K562 (cell line): ENCODE measurements around the gene PGP. TPM values are rescaled to one million over a fixed set of nuclear protein-coding genes. Genes with fewer than 3 reads are reported as not detected.

Experiments
- ATAC-seq: fragments of 200-7000 bp; cut with Tn5 transposase; 3 replicates; pipeline ENCODE4 v1.9.1; 2020; ENCODE audit warnings: moderate library complexity
- BruUV-seq: library from RNA; stranded (reverse); fragments of 400-500 nt; replicated peaks from 2 replicates; lab custom pipeline; 2021; lab: Mats Ljungman, UMichigan
- CTCF ChIA-PET: fragments of 300-600 bp; formaldehyde crosslinking; extraction: SDS; loops from one replicate; lab custom pipeline; 2021; ENCODE audit warnings: low intra/inter-chr PET ratio; lab: Yijun Ruan, JAX
- POLR2A ChIA-PET: fragments of 300-600, 350-650 bp; sonication (Branson Sonifier 250); formaldehyde crosslinking; extraction: SDS; loops from one replicate; lab custom pipeline; 2021; ENCODE audit warnings: antibody characterized with exemption, inconsistent platforms; lab: Yijun Ruan, JAX
- DNase-seq, 4 experiments: peaks; one replicate each; pipeline versions ENCODE4 v3.0.0 to v3.0.0-alpha.2; 2011 to 2018; ENCODE audit warnings: low spot score in 3 of 4, mixed read lengths in 3 of 4; ENCODE audit errors: extremely low read depth in 1 of 4
- FAIRE-seq: peaks from 2 replicates; lab custom pipeline; 2011; peaks lifted over from hg19 to GRCh38; lab: Jason Lieb, UNC
- H2AFZ ChIP-seq: 2 replicates; pipeline ENCODE4 v1.6.0; 2011; ENCODE audit warnings: low read depth, low read length, control low read depth, inconsistent platforms
- H3K27ac ChIP-seq: fragments of 200-600 bp; 3 replicates; pipeline ENCODE4 v1.8.0; 2011; ENCODE audit warnings: low read depth, mild to moderate bottlenecking, control low read depth, inconsistent platforms, low read length, moderate library complexity, mixed read lengths; ENCODE audit errors: extremely low read depth
- H3K27me3 ChIP-seq, 2 experiments: fragments of 300-600 bp in 1 of 2; 2 replicates in 1 of 2; 3 replicates in 1 of 2; pipeline versions ENCODE4 v1.6.0 to v1.8.0; 2011; ENCODE audit warnings: inconsistent platforms in 2 of 2, low read length in 2 of 2, mild to moderate bottlenecking in 1 of 2, mixed read lengths in 1 of 2, moderate library complexity in 1 of 2; ENCODE audit not compliant: control insufficient read depth in 2 of 2, insufficient read depth in 2 of 2
- H3K36me3 ChIP-seq: fragments of 300-600 bp; 3 replicates; pipeline ENCODE4 v1.8.0; 2011; ENCODE audit warnings: mild to moderate bottlenecking, low read length, inconsistent platforms; ENCODE audit not compliant: control insufficient read depth, insufficient read depth
- H3K4me1 ChIP-seq, 2 experiments: fragments of 200-600 bp in 1 of 2; replicated peaks in 1 of 2; 2 replicates in 1 of 2; 3 replicates in 1 of 2; pipeline versions ENCODE4 v1.5.1 to v1.8.0; 2011; ENCODE audit warnings: inconsistent platforms in 2 of 2, low read length in 2 of 2, mild to moderate bottlenecking in 1 of 2, mixed read lengths in 1 of 2, moderate library complexity in 1 of 2; ENCODE audit not compliant: control insufficient read depth in 2 of 2, insufficient read depth in 2 of 2
- H3K4me2 ChIP-seq: 2 replicates; pipeline ENCODE4 v1.6.1; 2011; ENCODE audit warnings: low read length, control low read depth, inconsistent platforms, mixed read lengths; ENCODE audit not compliant: insufficient read depth
- H3K4me3 ChIP-seq: fragments of 200-600 bp; sonication (generic), shearing (Covaris generic); 2 replicates; pipeline ENCODE4 v1.5.1; 2016; ENCODE audit warnings: control low read depth, inconsistent platforms
- H3K79me2 ChIP-seq: fragments of 200-600 bp; 3 replicates; pipeline ENCODE4 v1.8.0; 2011; ENCODE audit warnings: low read length, inconsistent platforms; ENCODE audit not compliant: control insufficient read depth, insufficient read depth
- H3K9ac ChIP-seq, 2 experiments: 2 replicates each; pipeline versions ENCODE4 v1.6.0 to v1.6.1; 2011; ENCODE audit warnings: low read depth in 2 of 2, low read length in 2 of 2, control low read depth in 1 of 2, inconsistent platforms in 1 of 2, mild to moderate bottlenecking in 1 of 2, mixed read lengths in 1 of 2; ENCODE audit not compliant: insufficient read depth in 1 of 2
- H3K9me1 ChIP-seq: one replicate; pipeline ENCODE4 v1.6.0; 2011; ENCODE audit warnings: inconsistent platforms, mild to moderate bottlenecking, low read length, moderate library complexity; ENCODE audit not compliant: control insufficient read depth, insufficient read depth
- H3K9me3 ChIP-seq: replicated peaks from 2 replicates; pipeline ENCODE4 v1.5.1; 2011; ENCODE audit warnings: low read depth, low read length, inconsistent platforms; ENCODE audit not compliant: control insufficient read depth, insufficient read depth
- H4K20me1 ChIP-seq: replicated peaks from 2 replicates; pipeline ENCODE4 v1.6.1; 2011; ENCODE audit warnings: low read length, inconsistent platforms, mixed read lengths; ENCODE audit not compliant: control insufficient read depth, insufficient read depth
- ADNP ChIP-seq: fragments of 200-800 bp; sonication (Bioruptor generic); IDR thresholded peaks from 2 replicates; pipeline ENCODE4 v1.6.1; 2016; ENCODE audit warnings: missing genetic modification characterization, missing compliant biosample characterization
- DACH1 ChIP-seq: fragments of 450-650 bp; IDR thresholded peaks from 2 replicates; pipeline ENCODE4 v1.6.1; 2018; ENCODE audit not compliant: partially characterized antibody
- HDAC2 ChIP-seq: fragments of 450-650 bp; IDR thresholded peaks from 2 replicates; pipeline ENCODE4 v1.6.1; 2016; ENCODE audit warnings: mild to moderate bottlenecking
- KAT8 ChIP-seq: fragments of 450-650 bp; IDR thresholded peaks from 2 replicates; pipeline ENCODE4 v1.6.1; 2016; ENCODE audit warnings: low read depth, mild to moderate bottlenecking
- NBN ChIP-seq: fragments of 450-650 bp; IDR thresholded peaks from 2 replicates; pipeline ENCODE4 v1.6.1; 2016; ENCODE audit warnings: low read depth, mild to moderate bottlenecking
- PRMT5 ChIP-seq: sonication (generic); formaldehyde crosslinking; IDR thresholded peaks from 2 replicates; pipeline ENCODE4 v1.5.0; 2020; ENCODE audit warnings: missing genetic modification reagents
- RAD21 ChIP-seq, 2 experiments: fragments of 250-450 bp in 1 of 2; fragments of 450-650 bp in 1 of 2; sonication (Bioruptor Pico) in 1 of 2; formaldehyde crosslinking in 1 of 2; IDR thresholded peaks in 1 of 2; conservative IDR thresholded peaks in 1 of 2; 2 replicates each; pipeline versions ENCODE4 v1.4.0 to v1.8.0; 2020 to 2022; ENCODE audit warnings: mild to moderate bottlenecking in 2 of 2, moderate library complexity in 1 of 2
- RB1 ChIP-seq: fragments of 450-650 bp; IDR thresholded peaks from 2 replicates; pipeline ENCODE4 v1.6.1; 2017; ENCODE audit warnings: low read depth, mild to moderate bottlenecking
- SMC3 ChIP-seq: conservative IDR thresholded peaks from 2 replicates; pipeline ENCODE4 v1.6.1; 2011; ENCODE audit warnings: low read depth, low read length, improper control_type of control experiment; ENCODE audit not compliant: insufficient read depth
- SOX6 ChIP-seq: fragments of 450-650 bp; IDR thresholded peaks from 2 replicates; pipeline ENCODE4 v1.6.1; 2014; ENCODE audit warnings: mild to moderate bottlenecking
- TCFL5 ChIP-seq: fragments of 250-450 bp; sonication (Bioruptor Pico); conservative IDR thresholded peaks from 2 replicates; pipeline ENCODE4 v1.6.1; 2021; ENCODE audit warnings: mild to moderate bottlenecking, moderate library complexity, matching md5 sums
- ZKSCAN8 ChIP-seq: fragments of 200-800 bp; sonication (Bioruptor generic); IDR thresholded peaks from 2 replicates; pipeline ENCODE4 v1.6.1; 2016; ENCODE audit warnings: missing genetic modification characterization, missing compliant biosample characterization
- ZNF217 ChIP-seq: sonication (generic); formaldehyde crosslinking; IDR thresholded peaks from 2 replicates; pipeline ENCODE4 v1.8.0; 2022; ENCODE audit warnings: mild to moderate bottlenecking, missing genetic modification reagents
- WGBS: fragments of 100-300 bp; shearing (Covaris generic); methylation state at CpG from one replicate; pipeline ENCODE4 v1.1.6; 2016; ENCODE audit warnings: low coverage, mixed read lengths; ENCODE audit not compliant: insufficient coverage; ENCODE audit errors: missing lambda C conversion rate; 5-methylcytosine and 5-hydroxymethylcytosine counted together
- in situ Hi-C: fragments of 300-500 bp; cut with MboI; formaldehyde crosslinking; loops from 4 replicates; pipeline ENCODE4 v1.15.0; 2018; ENCODE audit warnings: inconsistent platforms, mixed read lengths
- intact Hi-C: fragments of 100-400 bp; cut with micrococcal nuclease; formaldehyde crosslinking; loops from 2 replicates; pipeline ENCODE4 v1.14.2; 2022
- polyA plus RNA-seq, 8 experiments: library from polyadenylated mRNA; depleted of rRNA in 4 of 8; stranded (reverse) in 5 of 8; unstranded in 3 of 8; fragments of >200 nt; fragmentation: Nextera tagmentation in 2 of 8; fragmentation: Illumina TruSeq in 1 of 8; extraction: Ambion mirVana in 2 of 8; extraction: Trizol in 1 of 8; gene quantifications; 2 replicates each; pipeline versions ENCODE4 v1.2.1 to v1.2.3, GENCODE V29; 2011 to 2014; ENCODE audit warnings: inconsistent platforms in 1 of 8, missing spikeins in 1 of 8
- total RNA-seq, 7 experiments: library from RNA; depleted of rRNA in 6 of 7; stranded (reverse); fragments of >200 nt in 6 of 7; fragmentation: Illumina TruSeq in 2 of 7; extraction: Trizol in 2 of 7; gene quantifications; 2 replicates each; pipeline versions ENCODE4 v1.2.1 to v1.2.3, GENCODE V29; 2011 to 2021; ENCODE audit warnings: low replicate concordance in 1 of 7
- TF ChIP-seq, protein P1 (sequence below): sonication (generic); formaldehyde crosslinking; IDR thresholded peaks from 2 replicates; pipeline ENCODE4 v1.8.0; 2022; ENCODE audit warnings: mild to moderate bottlenecking, missing genetic modification reagents

Gene PGP
- total and polyA plus RNA-seq, 9 of the 15 experiments (the other 6 are each of a cell fraction or from before 2014, with no cell fraction given), result 1.1 to 57.6 (median 19.6) TPM

DNA sequence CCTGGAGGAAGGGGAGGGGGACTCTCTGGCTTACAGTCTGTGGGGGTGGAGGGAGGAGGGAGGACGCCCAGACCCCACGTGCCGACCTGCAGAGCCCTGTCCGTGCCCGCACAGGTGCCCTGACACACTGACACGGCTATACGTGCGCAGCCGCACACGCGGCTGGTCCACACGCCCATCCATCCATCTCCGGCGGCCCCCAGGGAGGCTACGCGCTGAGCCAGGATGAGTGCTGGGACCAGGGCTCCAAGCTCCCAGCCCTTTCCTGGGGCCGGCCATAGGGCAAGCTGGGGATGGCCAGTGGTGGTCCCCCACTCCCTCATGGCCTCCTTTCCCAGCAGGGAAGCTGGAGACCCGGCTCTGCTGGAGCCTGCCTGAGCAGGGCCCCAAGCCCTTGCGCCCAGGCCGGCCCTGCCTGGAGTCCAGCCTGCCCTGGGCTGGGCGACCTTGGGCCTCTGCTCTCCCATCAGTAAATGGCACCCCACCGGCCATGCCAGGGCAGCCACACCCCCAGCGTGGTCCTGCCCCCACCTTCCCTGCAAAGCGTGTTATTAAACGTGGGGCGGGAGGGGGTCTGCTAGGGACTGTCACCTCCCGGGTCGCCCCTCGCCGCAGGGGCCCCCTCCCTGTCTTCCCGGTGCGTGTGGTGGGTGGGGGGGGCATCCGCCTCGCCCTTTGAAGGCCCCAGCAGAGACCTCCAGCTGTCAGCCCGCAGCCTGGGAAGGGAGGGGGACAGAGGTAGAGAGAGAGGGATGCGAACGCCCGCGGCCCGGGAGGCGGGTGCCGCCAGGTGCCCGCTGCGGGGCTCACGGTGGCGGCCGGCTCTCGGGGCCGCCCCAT is 19.1 kb downstream of the PGP start (continued):
- TF ChIP-seq, protein P1, sequence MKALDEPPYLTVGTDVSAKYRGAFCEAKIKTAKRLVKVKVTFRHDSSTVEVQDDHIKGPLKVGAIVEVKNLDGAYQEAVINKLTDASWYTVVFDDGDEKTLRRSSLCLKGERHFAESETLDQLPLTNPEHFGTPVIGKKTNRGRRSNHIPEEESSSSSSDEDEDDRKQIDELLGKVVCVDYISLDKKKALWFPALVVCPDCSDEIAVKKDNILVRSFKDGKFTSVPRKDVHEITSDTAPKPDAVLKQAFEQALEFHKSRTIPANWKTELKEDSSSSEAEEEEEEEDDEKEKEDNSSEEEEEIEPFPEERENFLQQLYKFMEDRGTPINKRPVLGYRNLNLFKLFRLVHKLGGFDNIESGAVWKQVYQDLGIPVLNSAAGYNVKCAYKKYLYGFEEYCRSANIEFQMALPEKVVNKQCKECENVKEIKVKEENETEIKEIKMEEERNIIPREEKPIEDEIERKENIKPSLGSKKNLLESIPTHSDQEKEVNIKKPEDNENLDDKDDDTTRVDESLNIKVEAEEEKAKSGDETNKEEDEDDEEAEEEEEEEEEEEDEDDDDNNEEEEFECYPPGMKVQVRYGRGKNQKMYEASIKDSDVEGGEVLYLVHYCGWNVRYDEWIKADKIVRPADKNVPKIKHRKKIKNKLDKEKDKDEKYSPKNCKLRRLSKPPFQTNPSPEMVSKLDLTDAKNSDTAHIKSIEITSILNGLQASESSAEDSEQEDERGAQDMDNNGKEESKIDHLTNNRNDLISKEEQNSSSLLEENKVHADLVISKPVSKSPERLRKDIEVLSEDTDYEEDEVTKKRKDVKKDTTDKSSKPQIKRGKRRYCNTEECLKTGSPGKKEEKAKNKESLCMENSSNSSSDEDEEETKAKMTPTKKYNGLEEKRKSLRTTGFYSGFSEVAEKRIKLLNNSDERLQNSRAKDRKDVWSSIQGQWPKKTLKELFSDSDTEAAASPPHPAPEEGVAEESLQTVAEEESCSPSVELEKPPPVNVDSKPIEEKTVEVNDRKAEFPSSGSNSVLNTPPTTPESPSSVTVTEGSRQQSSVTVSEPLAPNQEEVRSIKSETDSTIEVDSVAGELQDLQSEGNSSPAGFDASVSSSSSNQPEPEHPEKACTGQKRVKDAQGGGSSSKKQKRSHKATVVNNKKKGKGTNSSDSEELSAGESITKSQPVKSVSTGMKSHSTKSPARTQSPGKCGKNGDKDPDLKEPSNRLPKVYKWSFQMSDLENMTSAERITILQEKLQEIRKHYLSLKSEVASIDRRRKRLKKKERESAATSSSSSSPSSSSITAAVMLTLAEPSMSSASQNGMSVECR (CRISPR knock-in tag), result 0 out of 2 replicates have a peak, but pooled peaks have one; percentile 29

DNA sequence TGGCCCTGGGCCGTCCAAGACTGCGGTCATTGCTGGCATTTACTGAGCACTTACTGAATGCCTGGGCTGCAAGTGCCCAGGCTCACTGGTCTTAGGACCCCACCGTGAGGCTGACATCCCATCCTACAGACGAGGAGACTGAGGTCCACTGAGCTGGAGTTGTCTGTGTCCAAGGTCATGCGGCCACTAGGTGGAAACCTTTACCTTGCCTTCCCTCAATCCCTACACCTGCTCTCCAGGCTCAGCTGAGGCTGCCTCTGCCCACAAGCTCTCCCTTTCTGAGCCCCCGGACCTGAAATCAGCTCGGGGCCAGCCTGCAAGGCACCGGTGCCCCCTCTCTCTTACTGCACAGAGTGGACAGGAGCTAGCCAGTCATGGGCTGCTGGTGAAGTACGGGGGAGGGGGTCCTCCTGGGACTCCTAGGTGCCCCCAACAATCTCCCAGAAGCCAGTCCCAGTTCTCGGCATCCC is 19.8 kb downstream of the PGP start:
- no TSS peak for BruUV-seq
- DNase-seq, result peak in 3 of 4 experiments; percentile 45 to 83 (median 73)
- no peaks in the 10 kb centered on the region for H3K9me1 ChIP-seq
- WGBS, result 11% methylated on average over 10 of the region's 10 CpGs
- no peak overlapping the region for H2AFZ ChIP-seq
- no peak overlapping the region for H3K4me2 ChIP-seq
- intact Hi-C loops (loop anchor here (5.0 kb wide), 2 partner anchors 57 to 302 kb away; partner anchors contain the start of gene ECI1), in situ Hi-C loops (no loop called here)
- peak; percentile 90 for ATAC-seq
- no peaks in the 10 kb centered on the region for H3K79me2 ChIP-seq
- 0 out of 2 replicates have a peak, but pooled peaks cover 6% of the 10 kb centered on the region for H4K20me1 ChIP-seq
- 0 out of 4 replicates have a peak overlapping the region, but pooled peaks of 1 of the 2 experiments have one; percentile 47 for H3K9ac ChIP-seq
- H3K36me3 ChIP-seq, result no peaks in the 10 kb centered on the region
- no peak overlapping the region for H3K4me3 ChIP-seq
- no peak overlapping the region for H3K27ac ChIP-seq
- no peaks in the 10 kb centered on the region for H3K9me3 ChIP-seq
- CTCF ChIA-PET, result interaction anchor here (1.0 to 2.8 kb wide), 4 partner anchors 56 to 732 kb away, joined by 3 to 18 read pairs (median 4); partner anchors contain the start of gene ECI1
- FAIRE-seq, result peak; percentile 95
- POLR2A ChIA-PET, result interaction anchor here (0.7 to 2.5 kb wide), 11 partner anchors 10 to 488 kb away, joined by 3 to 17 read pairs (median 5); partner anchors contain the start of genes ECI1, KCTD5, MLST8 and TRAF7
- peaks cover 0 to 5% of the 10 kb centered on the region in 2 experiments; a peak in 2 of 5 replicates for H3K27me3 ChIP-seq
- H3K4me1 ChIP-seq, result peaks cover 3 to 65% of the 10 kb centered on the region in 2 experiments; a peak in 4 of 5 replicates
- no peak for TF ChIP-seq PRMT5
- 0 out of 2 replicates have a peak, but pooled peaks have one; percentile 11 for TF ChIP-seq SOX6
- no peak for TF ChIP-seq NBN
- TF ChIP-seq DACH1, result peak; percentile 42
- TF ChIP-seq RB1, result peak; percentile 37; the same call in 1 of the 2 replicates
- TF ChIP-seq SMC3, result peak; percentile 48; the same call in 1 of the 2 replicates
- peak; percentile 67 to 86 for TF ChIP-seq RAD21 (CRISPR knock-in tag; conservative IDR thresholded peaks at IDR 0.05 in 1 of 2, IDR thresholded peaks at IDR 0.05 in 1 of 2)
- peak; percentile 48; the same call in 1 of the 2 replicates for TF ChIP-seq ADNP
- no peak for TF ChIP-seq TCFL5 (CRISPR knock-in tag)
- no peak for TF ChIP-seq KAT8
- no peak for TF ChIP-seq ZNF217 (CRISPR knock-in tag)
- no peak for TF ChIP-seq ZKSCAN8 (CRISPR knock-in tag)
- TF ChIP-seq HDAC2, result peak; percentile 92
